Midbrain (tissue), 1 donor: ENCODE data around the gene PTPRT.

Source experiments
- DNase-seq: peaks from one replicate; lab custom pipeline; 2025; lab: John Stamatoyannopoulos, UW

Gene PTPRT

DNA sequence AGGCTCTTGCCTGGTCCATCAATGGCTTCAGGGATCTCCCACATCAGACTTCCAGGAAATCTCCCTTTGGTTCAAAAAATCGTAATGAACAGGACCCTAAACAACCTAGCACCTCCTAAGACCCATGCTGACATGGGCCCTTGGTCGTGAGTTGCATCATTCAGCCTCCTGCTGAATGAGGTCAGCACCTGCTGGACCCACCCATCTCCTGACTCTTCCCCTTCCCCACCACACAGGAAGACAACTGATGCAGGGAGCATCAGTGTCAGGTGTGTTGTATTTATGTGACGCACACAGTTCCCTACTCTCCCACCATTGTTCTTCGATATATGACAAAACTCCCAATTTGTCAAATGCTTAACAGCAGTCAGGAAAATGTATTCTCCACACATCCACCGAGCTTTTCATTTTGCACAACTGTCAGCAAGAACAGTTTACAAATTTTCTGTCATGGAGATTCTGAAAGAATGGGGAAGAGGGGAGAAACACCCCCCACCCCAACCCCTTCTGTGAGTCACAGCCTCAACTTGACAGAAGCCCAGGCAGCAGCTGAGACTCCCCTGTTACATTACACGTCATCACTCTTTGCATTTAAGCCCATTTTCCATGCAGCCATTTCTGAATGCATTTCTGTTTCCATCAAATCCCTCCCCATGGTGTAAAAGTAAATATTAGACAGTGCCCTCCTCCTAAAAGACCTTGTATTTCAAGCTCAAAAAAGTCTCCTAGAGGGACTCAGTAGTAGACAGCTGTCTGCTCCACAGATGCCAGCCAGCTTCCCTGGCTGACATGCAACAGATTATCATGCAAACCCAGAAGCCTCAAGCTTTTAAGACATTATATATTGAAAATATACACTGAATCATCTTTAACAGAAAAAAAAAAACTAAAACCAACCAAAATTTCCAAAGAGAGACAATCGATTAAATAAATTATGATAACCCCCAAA lies 577.5 kb downstream of the PTPRT start:
- DNase-seq = no peak

- DNase-seq = no peak
Observed at GRCh38 chr20:42611423-42611822, 578.3 kb downstream of the PTPRT start.

DNA sequence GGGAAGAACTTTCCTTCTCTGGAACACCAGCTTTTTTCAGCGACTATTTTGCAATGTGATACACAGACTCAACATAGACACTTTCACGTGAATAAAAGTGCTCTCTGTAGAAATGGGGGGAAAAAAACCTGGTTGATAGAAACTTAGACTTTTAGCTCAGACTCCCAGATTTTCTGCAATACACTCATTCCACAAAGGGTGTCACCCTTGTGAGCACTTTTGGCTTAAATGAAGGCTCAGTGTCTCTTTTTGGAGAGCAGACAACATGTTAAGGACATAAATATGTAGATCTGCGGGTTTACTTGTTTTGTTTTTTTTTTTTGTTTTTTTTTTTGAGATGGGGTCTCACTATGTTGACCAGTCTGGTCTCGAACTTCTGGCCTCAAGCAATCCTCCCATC lies 579.6 kb downstream of the PTPRT start:
- no peak for DNase-seq

GRCh38 chr20:42609618-42610017 lies 580.1 kb downstream of the PTPRT start:
- no peak for DNase-seq

DNA sequence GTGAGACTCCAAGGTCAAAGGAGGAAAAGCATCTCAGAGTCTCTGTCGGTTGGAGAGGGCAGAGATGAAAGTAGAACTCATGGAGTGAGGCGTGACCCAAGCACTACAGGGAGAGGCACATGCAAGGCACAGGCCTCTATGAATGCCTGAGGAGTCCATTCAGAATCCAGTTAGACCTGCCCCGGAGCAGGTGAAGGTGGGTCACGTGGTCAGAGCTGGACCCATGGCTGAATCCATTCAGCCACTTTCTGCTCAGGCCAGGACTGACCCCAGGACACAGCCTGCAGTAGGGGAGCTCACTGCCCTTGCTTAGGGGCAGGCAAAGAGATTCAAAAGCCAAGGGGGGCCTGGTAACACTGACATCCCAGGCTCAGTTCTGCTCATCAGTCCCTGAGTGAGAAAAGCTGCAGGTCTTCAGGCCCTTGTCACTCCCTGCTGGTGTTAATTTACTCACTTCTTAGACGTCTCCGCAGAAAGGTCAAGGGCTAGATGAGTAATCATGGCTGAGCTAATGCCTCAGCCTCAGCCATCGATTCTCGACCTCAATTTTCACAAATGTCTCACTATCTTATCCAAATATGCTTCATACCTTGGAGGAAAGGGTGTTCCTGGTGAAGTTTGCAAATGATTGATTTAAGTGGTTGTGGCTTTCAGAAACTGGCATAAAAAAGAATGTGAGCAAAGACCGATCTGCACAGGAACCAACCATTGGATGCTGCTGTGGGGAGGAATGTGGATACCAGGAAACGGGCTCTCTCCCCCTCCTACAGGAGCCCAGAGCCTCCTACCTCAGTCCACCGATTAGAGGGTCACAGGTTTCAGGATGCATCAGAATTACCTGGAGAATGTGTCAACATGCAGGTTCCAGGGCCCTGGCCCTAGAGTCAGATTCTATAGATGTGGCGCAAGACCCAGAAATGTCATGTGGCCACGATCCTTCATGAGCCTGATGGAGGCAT lies 584.4 kb downstream of the PTPRT start:
- DNase-seq = no peak

DNA sequence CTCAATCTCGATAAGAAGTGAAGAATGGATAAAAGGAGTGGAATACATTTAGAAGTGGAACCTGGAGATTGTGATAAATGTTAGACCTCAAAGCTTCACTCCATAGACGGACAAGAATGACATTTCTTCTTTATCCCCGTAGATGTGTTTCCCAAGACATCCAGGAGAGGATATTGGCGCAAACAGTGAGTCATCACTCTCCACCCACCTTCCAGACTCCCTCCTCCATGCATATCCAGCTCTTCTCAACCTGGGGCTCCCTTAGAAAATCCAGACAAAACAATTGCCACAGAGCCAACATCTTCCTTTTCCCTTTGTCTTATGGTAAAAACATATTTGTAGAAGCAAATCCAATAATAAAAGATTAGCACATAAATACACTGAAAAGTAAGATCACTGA lies 586.1 kb downstream of the PTPRT start:
- DNase-seq = no peak

DNA sequence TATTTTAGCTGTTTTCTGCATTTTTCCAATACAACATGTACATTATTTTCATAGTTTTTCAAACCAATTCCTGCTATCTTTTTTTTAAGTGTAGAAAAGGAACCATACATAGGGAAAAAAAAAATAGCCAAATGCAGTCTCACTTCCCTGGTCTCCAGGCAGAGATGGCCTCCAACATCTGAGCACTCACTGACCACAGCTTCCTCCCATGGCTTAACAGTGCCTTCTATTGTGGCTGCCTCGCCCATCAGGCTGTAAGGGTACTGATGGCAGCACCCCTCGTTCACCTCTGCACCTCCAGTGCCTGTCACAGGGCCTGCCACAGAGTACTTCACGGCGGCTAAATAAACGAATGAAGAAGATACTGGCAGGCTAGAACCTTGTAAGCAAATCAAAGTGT lies 591.1 kb downstream of the PTPRT start:
- no peak for DNase-seq

DNA sequence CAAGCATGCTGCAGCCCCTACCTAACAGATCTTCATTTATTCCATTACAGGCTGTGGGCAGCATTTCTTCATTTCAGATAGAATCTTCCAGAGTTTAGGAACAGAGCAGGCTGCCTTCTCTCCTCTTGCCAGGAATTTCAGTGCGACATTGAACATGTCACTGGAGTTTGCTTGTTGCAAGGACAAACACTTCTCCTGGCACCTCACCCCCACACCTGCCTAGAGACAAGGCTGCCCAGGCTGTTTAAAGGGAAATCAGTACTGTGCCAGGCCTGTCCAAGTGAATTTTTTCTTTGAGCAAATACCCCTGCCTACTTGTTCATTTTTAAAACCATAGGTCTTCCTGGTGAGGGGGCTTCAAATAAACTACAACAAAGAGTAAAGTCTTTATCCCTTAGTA lies 594.1 kb downstream of the PTPRT start:
- DNase-seq = no peak

- no peak for DNase-seq
Observed at GRCh38 chr20:42594659-42595058, 595.0 kb downstream of the PTPRT start.

GRCh38 chr20:42594011-42594410 lies 595.7 kb downstream of the PTPRT start:
- no peak for DNase-seq

- no peak for DNase-seq
Observed at GRCh38 chr20:42589976-42590639, 599.6 kb downstream of the PTPRT start.

DNA sequence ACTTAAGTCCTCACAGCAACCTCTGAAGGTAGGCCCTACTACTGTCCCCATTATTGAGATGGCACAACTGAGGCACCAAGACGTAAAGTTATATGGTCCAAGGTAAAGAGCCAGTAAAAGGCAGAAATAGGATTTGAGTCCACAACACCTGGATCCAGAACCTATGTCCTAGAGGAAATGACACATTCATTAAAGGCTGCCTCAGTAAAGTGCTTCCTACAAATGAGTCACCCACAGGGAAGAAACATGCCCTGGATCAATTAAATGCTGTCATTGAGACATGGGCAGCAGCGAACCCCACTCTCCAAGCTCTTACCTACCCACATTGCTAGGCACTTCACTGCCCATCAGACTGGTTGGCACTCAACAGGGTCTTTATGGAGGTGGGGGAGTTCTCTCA lies 600.9 kb downstream of the PTPRT start:
- no peak for DNase-seq

DNA sequence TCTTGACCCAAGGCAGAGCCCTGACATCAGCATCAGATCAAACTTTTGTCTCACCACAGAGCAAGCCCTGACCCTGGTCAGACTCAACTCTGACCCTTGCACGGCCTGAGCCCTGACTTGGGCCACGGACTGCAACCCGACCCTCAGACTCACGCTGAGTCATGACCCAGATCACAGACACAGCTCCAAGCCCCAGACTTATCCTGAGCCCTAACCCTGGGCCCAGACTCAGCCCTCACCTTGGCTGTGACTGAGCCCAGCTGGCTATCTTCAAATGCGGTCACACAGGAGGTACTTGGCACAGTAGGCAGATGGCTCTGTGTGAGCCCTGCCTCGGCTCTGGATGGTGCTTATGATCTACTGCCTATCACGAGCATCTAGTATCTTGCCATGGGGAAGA lies 602.3 kb downstream of the PTPRT start:
- DNase-seq = no peak

GRCh38 chr20:42581311-42581710 lies 608.4 kb downstream of the PTPRT start:
- no peak for DNase-seq

DNA sequence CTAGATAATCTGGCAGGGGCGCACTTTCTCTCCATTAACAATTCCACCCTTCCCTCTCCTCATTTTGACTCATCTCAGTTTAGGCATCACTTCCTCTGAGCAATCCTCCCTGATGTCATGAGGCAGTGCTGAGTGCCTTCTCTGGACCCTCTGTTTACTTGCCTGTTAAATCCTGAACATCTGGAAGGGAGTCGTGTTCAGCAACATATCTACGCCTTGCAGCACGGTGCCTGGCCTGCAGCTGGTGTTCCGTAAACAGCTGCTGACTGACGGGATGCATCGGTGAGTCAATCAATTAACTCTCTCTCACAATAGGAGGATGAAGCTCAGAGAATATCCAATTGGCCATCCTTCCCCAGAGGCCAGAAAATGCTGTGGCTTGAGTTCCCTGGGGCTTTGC lies 613.5 kb downstream of the PTPRT start:
- no peak for DNase-seq

DNA sequence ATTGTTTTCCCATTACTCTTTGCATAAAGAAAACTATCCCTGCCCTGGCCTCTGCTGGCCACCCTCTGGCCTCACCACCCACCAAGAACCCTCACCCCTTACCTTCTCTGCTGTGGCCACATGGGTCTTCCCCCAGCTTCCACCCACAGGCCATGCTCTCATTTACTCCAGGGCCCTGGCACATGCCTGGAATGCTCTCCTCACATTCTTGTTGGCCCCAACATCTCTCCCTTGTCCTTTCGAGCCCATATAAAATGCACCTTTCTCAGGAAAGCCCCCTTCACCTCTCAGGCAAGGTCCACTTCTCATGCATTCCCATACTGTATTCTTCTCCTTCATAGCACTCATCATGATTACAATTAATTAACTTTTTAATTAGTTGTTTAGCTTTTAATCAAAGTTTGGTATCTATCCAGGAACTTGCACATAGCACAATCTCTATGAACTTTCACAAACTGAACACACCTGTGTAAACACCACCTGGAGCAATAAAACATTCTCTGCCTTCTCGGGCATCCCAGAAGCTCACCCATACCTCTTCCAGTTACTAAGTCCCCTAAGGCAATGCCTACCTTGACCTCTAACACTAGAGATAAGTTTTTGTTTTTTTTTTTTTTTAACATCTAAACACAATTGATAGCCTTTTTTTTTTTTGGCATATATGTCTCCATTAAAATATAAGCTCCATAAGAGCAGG lies 617.2 kb downstream of the PTPRT start:
- DNase-seq = no peak

GRCh38 chr20:42567409-42567808 lies 622.3 kb downstream of the PTPRT start:
- DNase-seq = no peak

DNA sequence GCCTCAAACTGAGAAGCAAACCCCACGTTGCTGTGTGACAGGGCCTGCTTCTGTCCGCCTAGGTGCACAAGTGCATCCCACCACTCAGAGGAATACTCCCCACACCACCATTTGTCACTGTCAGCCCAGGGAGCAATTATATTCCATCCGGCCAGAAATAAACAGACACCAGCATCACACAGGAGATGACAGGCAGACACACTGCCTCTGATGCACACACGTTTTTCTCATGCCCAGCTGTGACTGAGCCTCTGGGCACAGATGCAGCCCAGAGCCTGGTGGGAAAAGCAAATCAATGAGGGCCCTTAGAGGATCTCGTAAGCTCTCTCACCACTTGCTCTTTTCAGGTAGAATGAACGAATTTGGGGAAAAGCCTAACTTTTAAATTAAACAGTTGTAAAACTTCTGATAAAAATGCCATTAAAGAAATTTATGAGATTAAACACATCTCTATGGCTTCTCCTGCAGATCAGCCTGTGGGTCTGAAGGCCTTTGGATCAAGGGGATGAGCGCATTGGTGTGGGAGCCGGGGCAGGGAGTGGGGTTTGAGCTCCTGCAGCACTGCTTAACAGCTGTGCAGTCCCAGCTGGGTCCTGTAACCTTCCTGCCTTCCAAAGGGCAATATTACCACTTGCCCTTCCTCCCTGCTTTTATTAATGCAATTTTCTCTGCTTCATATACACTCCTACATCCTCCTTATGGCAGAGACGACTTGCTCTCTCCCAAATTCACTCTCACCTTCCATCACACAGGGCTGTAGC lies 624.3 kb downstream of the PTPRT start:
- DNase-seq = no peak

DNA sequence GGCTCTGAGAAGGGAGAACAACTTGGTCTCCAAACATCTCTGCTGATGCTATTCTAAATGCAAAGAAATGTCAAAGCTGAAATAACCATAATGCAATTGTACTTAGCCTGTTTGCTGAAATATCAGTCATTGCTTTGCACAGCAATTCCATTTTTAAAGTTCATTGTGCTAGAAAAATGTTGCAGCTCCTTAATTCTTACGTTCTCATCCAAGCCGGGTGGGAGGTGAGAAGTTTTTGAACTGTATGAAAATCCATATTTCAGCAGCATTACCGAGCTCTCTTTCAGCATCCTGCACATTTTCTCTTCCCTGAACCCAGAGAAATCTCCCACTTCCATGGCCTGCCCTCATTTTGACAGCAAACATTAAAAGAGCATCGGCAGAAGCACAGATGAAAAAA lies 630.0 kb downstream of the PTPRT start:
- no peak for DNase-seq

GRCh38 chr20:42556575-42556974 lies 633.1 kb downstream of the PTPRT start:
- no peak for DNase-seq

DNA sequence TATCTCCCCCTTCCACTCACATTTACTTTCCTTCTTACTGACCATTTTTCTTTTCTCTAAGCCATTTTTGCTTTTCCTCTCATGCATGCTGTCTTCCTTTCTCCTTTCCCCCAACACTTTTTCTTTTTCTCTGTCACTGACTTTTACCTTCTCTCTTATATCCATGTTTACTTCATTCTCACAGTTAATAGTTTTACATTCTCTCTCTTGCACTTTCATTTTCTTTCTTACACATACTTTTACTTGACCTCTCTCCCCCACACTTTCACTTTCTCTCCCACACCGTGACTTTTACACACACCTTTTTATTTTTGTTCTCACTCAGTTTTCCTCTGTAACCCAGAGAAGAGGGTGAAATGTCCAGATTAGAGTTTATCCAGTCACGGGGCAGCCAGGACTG lies 636.3 kb downstream of the PTPRT start:
- no peak for DNase-seq
